ENCODE measurements around the gene DNASE1L2. TPM values are rescaled to one million over a fixed set of nuclear protein-coding genes. Genes with fewer than 3 reads are reported as not detected.

The DNASE1L2 gene
- total and polyA plus RNA-seq, 2 donors (not counting 3 experiments of a cell fraction or from before 2014, with no cell fraction given): 0.57 to 1.2 TPM

GRCh38 chr16:2270588-2271470 lies 34.6 kb downstream of the DNASE1L2 start:
- Histone ChIP-seq H3K79me2 (ENCODE audit: control insufficient read depth, insufficient read depth, low read length) (peaks cover 20% of the 10 kb centered on the region), H3K9me1 (replicated peaks; ENCODE audit: control insufficient read depth, extremely low read depth, insufficient read depth, low read length) (no peaks in the 10 kb centered on the region), H3K27me3 (ENCODE audit: control insufficient read depth in 2 of 2, insufficient read depth in 2 of 2, low read length in 2 of 2) (no peaks in the 10 kb centered on the region), H2AFZ (ENCODE audit: low read depth, low read length) (no peak overlapping the region), H3K4me3 (replicated peaks in 1 of 3; ENCODE audit: insufficient read depth in 1 of 3, low read depth in 1 of 3, low read length in 3 of 3) (no peak overlapping the region), H3K9ac (replicated peaks; ENCODE audit: extremely low read depth, insufficient read depth, low read length) (no peak overlapping the region), H3K36me3 (ENCODE audit: control insufficient read depth in 2 of 2, extremely low read depth in 1 of 2, insufficient read depth in 2 of 2, low read length in 2 of 2) (peaks cover 0 to 2% of the 10 kb centered on the region in 2 experiments), H3K27ac (ENCODE audit: insufficient read depth, low read depth, low read length) (no peak overlapping the region), H3K4me1 (ENCODE audit: control insufficient read depth, extremely low read depth, insufficient read depth, low read length) (peaks cover 8% of the 10 kb centered on the region), H4K20me1 (replicated peaks; ENCODE audit: control insufficient read depth, extremely low read depth, insufficient read depth, low read length) (no peaks in the 10 kb centered on the region), H3K4me2 (ENCODE audit: insufficient read depth, low read length) (no peak overlapping the region), H3K9me3 (replicated peaks; ENCODE audit: control insufficient read depth, insufficient read depth, low read length) (no peaks in the 10 kb centered on the region)
- FAIRE-seq: no peak
- BruUV-seq (replicated peaks): no TSS peak
- ChIA-PET CTCF (interaction anchor here (1.0 to 1.2 kb wide), 2 partner anchors 9 to 19 kb away, joined by 3 to 4 read pairs; partner anchors contain the start of gene ECI1), POLR2A (no interaction called here)
- dilution Hi-C loops (cut with MboI; ENCODE audit: extremely low pct_ligation_motif_present, low sequenced_read_pairs): no loop called here
- no peak for DNase-seq (ENCODE audit: low read depth, low spot score)
- no peak for TF ChIP-seq CTCF (IDR thresholded peaks at IDR 0.05; ENCODE audit: extremely low read depth in 1 of 2, insufficient read depth in 1 of 2, low read depth in 1 of 2, low read length in 2 of 2)
- TF ChIP-seq JUN (IDR thresholded peaks at IDR 0.05; ENCODE audit: borderline replicate concordance, insufficient read depth, insufficient read length, low read depth): no peak
- TF ChIP-seq GATA2 (IDR thresholded peaks at IDR 0.05; ENCODE audit: insufficient read depth, insufficient read length, low read depth, low read length): no peak
- TF ChIP-seq EZH2 (IDR thresholded peaks at IDR 0.05; ENCODE audit: borderline replicate concordance, low read depth, low read length, severe bottlenecking): no peak
- no peak for TF ChIP-seq POLR2AphosphoS5 (IDR thresholded peaks at IDR 0.05; ENCODE audit: insufficient read depth, low read depth, low read length)
- TF ChIP-seq MAX (IDR thresholded peaks at IDR 0.05; ENCODE audit: insufficient read depth, insufficient read length): no peak
- TF ChIP-seq POLR2A (IDR thresholded peaks at IDR 0.05; ENCODE audit: low read depth, low read length): no peak
- no peak for TF ChIP-seq FOS (IDR thresholded peaks at IDR 0.05; ENCODE audit: borderline replicate concordance, insufficient read depth, low read length)
- intact Hi-C loops (cut with micrococcal nuclease): no loop called here
